Activated CD4-positive, alpha-beta T cell treated with anti-CD3 and anti-CD28 coated beads, Interleukin-2, amount 50 U/mL, for 48 hours (primary cell): Measurements from ENCODE around the gene DENND2A.
"Not testable (repeated sequence)": the region's sequence is repeated elsewhere in the genome, so short reads cannot be mapped to it uniquely, and the experiment has no call there.

Experiments used
- DNase-seq, 2 experiments: peaks; one replicate each; pipeline ENCODE4 v3.0.0-alpha.2; 2020

Gene DENND2A

DNA sequence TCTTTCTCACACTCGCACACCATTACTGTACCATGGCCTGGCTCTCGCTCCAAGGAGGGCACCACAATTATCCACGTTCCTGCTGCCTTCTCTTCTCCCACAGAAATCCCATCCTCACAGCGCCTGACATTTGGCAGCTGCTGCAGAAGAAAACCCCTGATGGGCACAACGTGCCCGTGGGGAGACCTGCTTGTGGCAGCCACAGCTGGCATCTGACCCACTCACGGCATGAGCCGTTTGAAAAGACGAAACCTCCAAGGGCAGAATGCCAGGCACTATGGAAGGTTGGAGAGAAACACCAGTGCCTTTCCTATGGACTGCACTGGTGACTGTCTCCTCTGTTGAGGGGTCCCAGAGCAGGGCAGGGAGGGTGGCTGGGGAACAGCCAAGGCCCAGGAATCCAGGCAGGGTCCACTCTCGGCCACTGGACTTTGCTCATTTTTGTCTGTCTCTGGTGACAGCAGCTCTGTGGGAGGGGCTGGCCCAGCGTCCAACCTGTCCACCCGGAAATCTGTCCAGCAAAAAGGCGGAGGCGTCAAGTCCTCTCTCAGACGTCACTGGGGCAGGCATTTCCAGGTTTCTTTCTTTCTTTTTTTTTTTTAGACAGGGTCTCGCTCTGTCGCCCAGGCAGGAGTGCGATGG, 100.4 kb downstream of the DENND2A start:
- no peak for DNase-seq

GRCh38 chr7:140539461-140539860, 101.2 kb downstream of the DENND2A start:
- no peak for DNase-seq

GRCh38 chr7:140537750-140538482, 102.7 kb downstream of the DENND2A start:
- no peak for DNase-seq

- no peak for DNase-seq
These were observed 105.9 kb downstream of the DENND2A start for GRCh38 chr7:140534743-140535142.

DNA sequence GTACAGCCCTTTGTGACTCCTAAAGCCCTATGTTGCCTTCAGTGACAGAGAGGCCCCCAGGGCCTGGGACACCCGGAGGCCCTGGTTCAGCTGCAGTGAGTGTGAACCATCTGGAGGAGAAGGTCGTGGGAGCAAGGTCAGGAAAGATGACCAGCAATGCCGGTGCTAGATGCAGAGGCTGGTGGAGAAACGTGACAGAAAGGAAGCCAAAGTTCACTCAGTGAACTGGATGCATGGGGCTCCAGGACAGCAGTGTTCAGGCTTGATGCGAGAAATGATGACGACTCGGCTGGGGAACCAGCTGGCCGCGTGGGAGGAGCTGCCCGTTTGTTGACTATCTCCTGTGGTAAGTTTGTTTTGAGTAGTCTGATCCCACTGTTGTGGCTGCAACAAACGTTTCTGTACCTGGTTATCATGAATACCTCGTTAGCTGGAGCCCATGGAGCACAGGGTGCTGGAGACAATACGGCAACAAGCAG, 107.2 kb downstream of the DENND2A start:
- no peak for DNase-seq

DNA sequence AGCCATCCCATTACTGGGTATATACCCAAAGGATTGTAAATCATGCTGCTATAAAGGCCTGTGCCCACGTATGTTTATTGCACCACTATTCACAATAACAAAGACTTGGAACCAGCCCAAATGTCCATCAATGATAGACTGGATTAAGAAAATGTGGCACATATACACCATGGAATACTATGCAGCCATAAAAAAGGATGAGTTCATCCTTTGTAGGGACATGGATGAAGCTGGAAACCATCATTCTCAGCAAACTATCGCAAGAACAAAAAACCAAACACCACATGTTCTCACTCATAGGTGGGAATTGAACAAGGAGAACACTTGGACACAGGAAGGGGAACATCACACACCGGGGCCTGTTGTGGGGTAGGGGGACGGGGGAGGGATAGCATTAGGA, 111.2 kb downstream of the DENND2A start:
- DNase-seq = not testable (repeated sequence)

DNA sequence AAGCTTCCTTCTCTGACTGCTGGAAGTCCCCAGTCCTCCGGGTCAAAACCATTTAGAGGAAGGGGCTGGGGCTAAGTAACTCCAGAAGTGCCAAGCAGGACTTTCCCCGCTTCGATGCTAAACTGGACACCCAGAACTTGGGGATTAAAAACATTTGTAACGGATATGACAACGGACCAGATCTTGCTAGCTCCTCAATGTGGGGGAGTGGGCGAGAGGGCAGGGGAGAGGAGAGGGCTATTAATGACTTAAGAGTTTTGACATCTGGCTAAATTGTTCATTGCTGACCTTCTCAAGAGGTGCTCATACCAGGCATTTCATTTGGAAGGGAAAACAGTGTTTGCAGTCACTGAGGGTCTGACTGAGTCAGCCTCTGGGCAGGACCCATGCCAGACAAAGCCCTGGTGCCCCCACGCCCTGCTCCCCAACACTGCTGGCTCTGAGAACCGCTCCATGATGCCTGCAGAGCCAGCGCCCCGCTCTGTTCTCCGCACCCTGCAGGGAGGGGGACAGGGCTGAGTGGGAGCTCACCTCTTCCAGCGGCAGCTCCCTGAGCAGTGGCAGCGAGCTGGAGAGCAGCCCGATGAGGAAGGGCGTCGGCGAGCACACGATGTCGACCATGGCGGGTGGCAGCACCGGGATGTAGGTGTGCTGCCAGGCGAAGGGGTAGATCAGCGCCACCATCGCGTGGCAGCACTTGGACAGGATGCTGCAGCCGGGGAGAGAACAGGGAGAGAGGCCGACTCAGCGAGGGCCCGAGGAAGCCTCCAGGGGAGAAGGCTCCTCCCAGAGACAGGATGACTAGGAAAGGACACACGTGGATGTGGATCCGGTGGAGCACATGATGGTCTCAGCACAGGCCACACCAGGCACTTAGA, 113.6 kb downstream of the DENND2A start:
- no peak for DNase-seq

DNA sequence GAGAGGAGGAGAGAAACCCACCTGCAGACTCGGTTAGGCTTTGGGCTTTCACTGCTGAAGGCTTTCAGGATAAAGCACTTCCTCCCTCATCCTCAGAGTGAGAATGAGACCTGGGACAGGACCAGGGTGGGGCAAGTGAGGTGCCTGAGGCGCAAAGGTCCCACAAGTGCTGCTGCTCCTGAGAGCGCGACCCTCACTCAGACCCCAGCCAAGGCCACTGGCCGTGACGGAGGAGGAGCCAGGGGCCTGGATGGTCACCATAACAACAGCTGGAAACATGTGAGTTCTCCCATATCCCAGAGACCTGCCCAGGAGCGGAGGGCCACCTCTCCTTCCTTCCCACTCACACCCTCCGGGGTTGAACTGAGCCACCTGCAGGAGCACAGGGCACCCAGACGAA, 114.4 kb downstream of the DENND2A start:
- no peak for DNase-seq

DNA sequence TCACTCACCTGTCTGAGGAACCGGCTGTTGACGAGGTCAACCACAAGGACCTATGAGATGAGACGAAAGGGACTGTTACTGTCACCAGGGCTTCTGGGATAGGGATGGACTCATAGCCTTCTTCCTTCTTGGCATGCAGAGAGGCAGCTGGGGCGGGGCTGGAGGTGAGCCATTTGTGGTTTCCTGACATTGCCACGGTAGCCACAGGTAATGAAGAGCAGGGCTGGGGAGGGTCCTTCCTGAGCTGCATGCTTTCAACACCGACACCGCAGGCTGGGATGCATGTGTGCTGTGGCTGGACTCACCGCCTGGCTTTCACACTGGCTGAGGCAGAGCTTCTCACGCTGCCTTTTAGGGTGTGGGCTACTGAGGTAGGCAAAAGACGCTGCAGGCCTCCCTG, 114.9 kb downstream of the DENND2A start:
- DNase-seq = no peak

- DNase-seq = no peak
These were observed 119.2 kb downstream of the DENND2A start for GRCh38 chr7:140521421-140521820.

DNA sequence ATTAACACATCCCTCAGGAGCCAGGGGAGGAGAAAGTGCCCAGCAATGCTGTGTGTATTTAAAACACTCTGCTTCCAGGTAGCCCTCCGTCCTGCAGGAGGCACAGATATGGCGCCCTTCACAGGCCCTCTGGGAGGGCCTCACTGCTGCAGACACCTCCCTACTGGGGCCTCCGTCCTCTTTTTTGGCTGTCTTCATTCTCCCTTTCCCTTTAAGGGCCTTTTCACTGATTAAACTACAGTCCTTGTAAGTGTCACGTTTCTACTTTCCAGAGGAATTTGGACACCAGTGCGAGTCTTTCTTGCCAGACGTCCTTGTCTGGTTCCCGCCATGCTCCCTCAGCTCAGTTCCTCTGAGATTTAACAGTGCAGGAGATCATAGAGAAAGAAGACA, 121.6 kb downstream of the DENND2A start:
- no peak for DNase-seq

DNA sequence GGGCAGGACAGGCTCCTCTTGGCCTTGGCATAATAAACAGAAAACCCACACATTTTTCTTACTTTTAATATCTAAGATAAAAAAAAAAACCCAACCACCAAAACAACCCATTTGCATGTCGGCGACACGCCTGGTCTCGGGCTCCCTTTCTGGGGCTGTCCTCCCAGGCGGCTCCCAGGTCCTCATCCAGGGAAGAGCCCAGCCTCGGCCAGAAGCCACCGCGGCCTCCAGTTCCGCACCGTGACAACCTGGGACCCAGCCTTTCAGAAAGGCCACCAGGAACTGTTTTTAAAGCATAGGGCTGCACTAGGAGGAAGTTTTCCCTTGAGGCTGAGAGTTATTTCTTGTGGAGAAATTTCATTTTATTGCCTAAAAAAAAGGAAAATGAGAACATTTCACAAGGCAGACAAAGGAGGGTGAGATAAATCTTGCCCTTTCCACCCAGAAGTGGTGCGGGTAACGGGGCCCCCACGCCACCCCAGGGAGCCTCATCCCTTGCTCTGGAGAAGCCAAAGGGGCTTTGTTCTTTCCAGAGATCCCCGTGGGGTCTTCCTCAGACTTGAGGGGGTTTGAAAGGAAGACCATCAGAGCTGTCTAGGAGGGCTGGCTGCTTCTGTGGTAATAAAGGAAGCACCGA, 122.1 kb downstream of the DENND2A start:
- DNase-seq = no peak

DNA sequence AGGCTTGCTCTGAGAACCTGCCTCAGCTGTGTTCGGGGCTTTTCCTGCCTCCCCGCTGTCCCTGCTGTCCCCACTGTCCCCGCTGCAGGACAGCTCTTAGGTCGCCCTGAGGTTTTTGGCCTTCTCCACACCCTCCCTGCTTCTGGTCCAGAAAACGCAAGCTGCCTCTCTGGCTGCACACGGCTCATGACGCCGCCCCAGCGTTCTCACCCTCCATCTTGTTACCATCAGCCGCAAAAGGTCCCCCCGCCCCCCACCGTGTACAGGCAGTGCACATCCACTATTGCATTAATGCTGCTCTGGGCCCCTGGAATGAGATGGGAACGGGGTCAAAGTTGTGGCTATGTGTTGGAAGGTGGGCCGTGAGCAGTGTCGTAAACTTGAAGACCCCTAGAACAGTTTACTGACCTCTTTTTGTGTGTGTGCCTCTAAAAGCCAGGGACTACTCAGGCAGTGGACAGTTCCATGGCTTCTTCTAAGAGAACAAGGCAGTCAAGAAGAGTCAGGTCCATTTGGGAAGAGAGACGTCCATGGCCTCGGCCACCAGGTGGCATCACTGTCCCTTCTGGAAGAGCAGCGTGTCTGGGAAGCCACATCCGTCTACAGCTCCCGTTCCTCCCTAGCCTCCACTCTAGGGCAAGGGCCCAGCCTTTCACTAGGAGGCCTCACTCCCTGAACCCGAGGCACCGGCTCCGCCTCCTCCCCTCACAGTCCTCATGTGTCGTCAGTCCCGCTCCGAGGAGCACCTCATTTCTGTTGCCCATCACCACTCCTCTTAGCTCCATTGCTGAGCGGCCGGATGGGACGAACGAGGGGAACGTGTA, 122.9 kb downstream of the DENND2A start:
- DNase-seq = peak; percentile 81 to 84

DNA sequence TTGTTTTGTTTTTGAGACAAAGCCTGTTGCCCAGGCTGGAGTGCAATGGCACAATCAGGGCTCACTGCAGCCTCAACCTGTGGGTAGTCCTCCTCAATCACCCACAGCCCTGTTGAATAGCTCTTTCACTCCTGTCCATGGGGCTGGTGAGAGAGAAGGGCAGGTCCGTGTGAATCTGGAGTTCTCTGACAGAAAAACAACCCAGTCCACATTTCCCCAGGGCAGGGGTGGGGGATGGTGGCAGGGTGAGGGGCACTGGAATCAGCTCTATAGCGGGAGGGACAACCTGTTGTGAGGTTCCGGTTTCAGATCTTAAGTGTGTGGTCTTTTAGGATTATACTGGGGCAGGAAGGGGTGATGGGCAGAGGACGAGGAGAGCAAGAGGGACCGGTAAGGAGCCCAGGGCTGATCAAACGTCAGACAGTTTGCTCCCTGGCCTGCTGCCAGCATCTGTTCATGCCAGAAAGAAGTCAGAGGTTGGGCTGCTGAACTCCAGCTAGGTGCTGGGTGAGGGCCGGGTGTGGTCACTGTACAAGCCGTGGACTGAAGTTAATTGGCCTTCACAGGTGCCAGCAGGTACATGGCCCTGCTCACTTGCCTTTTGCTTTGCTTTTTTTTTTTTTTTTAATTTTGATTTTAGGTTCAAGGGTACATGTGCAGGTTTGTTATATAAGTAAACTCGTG, 128.2 kb downstream of the DENND2A start:
- no peak for DNase-seq

GRCh38 chr7:140509789-140510188, 130.8 kb downstream of the DENND2A start:
- DNase-seq = no peak

GRCh38 chr7:140507556-140507955, 133.1 kb downstream of the DENND2A start:
- not testable (repeated sequence) for DNase-seq

DNA sequence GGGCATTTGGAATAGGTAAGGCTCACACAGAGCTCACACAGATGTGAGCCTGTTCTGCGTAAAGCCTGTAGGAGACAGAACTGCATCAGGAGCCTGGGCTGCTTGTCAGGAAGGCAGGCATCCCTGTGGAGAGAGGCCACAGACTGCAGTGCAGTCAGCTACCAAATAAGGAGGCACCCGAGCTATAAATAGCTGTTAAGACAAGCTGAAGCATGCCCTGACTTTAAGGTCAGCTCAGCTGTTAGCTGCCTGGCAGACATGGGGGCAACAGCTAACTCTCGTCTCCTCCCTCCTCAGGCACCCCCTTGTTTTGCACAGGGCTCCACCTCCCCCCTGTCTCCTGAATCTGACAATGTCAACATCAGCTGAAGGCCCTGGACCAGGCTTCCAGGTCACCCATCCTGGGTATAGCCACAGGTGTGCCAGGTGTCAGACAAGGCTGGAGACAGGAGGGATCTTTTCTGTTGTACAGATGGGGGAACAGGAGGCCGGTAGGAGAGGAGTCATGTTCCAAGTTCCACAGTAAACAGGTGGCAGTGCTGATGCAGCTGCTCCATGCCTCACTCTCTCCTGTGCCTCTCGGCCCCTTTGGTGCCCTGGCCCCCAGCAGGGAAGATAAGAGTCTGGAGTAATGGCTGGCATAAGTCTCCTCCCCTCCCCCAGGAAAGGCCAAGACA, 133.7 kb downstream of the DENND2A start:
- no peak for DNase-seq

- DNase-seq = no peak
These were observed 138.6 kb downstream of the DENND2A start for GRCh38 chr7:140501966-140502365.

GRCh38 chr7:140497807-140498206, 142.8 kb downstream of the DENND2A start:
- not testable (repeated sequence) for DNase-seq

- no peak for DNase-seq
These were observed 143.3 kb downstream of the DENND2A start for GRCh38 chr7:140497241-140497769.
